Measurements from ENCODE around the gene RBMS1. TPM values are rescaled to one million over a fixed set of nuclear protein-coding genes. Genes with fewer than 3 reads are reported as not detected.
A peak's percentile ranks its signal among the peaks of the same experiment; 100 is the strongest.

Gene RBMS1
- total and polyA plus RNA-seq, 2 of the 4 experiments (the other 2 are of a cell fraction) = 43.5 to 64.9 TPM

DNA sequence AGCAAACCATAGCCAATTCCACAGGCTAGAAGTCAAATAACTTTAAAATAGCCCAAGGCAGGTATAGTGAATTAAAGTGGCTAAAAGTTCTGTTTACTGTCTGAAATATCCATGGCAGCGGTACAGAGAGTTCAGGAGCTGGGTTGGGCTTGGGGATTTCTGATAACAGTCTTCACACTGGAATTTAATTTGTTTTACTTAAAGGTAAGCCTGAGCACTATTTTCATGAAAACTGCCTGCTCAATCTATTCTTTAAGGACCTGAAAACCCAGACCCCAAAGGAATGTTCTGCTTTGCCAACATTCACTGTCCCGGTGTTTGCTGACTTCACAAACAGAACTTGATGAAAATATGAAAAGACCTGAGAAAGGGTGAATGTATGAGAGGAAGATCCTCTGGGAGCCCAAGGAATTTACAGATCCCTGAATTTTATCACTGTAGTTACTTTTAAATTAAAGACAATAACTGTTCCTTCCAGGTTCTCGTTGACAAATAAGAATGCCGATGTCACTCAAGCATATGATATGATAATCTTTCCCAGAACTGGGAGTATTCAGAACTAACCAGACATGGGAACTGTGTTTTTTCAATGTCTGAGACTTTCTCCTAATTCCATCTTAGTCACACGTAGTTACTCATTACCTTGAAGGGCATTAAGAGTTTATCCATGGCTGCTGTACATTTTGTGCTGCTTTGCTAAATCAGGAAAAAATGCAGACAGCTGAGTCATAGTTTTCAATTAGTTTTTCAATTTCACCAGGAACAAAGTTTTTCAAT lies 265.3 kb downstream of the RBMS1 start:
- 0% methylated on average over 1 of the region's 5 CpGs; no CpG with 5 or more reads in 1 of the 2 experiments for WGBS, 2 experiments (ENCODE audit: extremely low coverage in 2 of 2, insufficient read length in 1 of 2)
- Histone ChIP-seq H3K9ac (ENCODE audit: low read depth, low read length) (no peak overlapping the region), H2AK9ac (replicated peaks; ENCODE audit: low read depth, low read length, poor library complexity) (no peak overlapping the region), H2BK120ac (ENCODE audit: low read depth, low read length) (peak overlapping the region; percentile 61; the same call in 1 of the 2 replicates), H3K4me1 (ENCODE audit: control insufficient read depth, insufficient read depth, low read length) (peaks cover 22% of the 10 kb centered on the region), H2AK5ac (ENCODE audit: low read depth, low read length) (peak overlapping the region; percentile 48; the same call in 1 of the 2 replicates), H3K23ac (ENCODE audit: low read depth, low read length) (no peak overlapping the region), H3K4me3 (ENCODE audit: insufficient read depth, low read depth, low read length) (no peak overlapping the region), H3K56ac (ENCODE audit: extremely low read depth, insufficient read depth, low read length) (0 out of 2 replicates have a peak overlapping the region, but pooled peaks have one; percentile 6), H2AFZ (replicated peaks; ENCODE audit: low read length, poor library complexity) (no peak overlapping the region), H4K5ac (ENCODE audit: low read depth, low read length) (peak overlapping the region; percentile 26; the same call in 1 of the 2 replicates), H3K14ac (replicated peaks; ENCODE audit: low read depth, low read length) (peak overlapping the region; percentile 41), H4K91ac (ENCODE audit: insufficient read depth, low read depth, low read length) (peak overlapping the region; percentile 56), H2BK20ac (ENCODE audit: low read depth, low read length) (peak overlapping the region; percentile 55), H3K4me2 (ENCODE audit: low read depth, low read length) (no peak overlapping the region; the same call in 1 of the 2 replicates), H3K4ac (ENCODE audit: low read depth, low read length) (peak overlapping the region; percentile 19; the same call in 1 of the 2 replicates), H3K9me1 (ENCODE audit: insufficient read depth, low read length) (peaks cover 22% of the 10 kb centered on the region), H3K79me1 (ENCODE audit: low read depth in 1 of 2, low read length in 2 of 2) (peaks cover 0 to 6% of the 10 kb centered on the region in 2 experiments; a peak in 1 of 4 replicates), H3K9me3 (ENCODE audit: control insufficient read depth, insufficient read depth, low read length) (no peaks in the 10 kb centered on the region), H2BK5ac (ENCODE audit: low read depth, low read length, poor library complexity, severe bottlenecking) (peak overlapping the region; percentile 79), H4K8ac (ENCODE audit: low read depth in 2 of 2, low read length in 2 of 2) (peak overlapping the region; percentile 27 to 36; a peak in 3 of 4 replicates), H2BK15ac (ENCODE audit: low read depth, low read length) (peak overlapping the region; percentile 64), H3K18ac (ENCODE audit: low read depth, low read length) (peak overlapping the region; percentile 39; the same call in 1 of the 2 replicates), H4K20me1 (ENCODE audit: insufficient read depth, low read length) (no peaks in the 10 kb centered on the region), H3K27ac (ENCODE audit: insufficient read depth, low read length) (no peak overlapping the region), H3K36me3 (ENCODE audit: control insufficient read depth, insufficient read depth, low read length) (no peaks in the 10 kb centered on the region), H3K27me3 (ENCODE audit: control insufficient read depth, insufficient read depth, low read length) (no peaks in the 10 kb centered on the region)
- no peak for TF ChIP-seq SMC3 (IDR thresholded peaks at IDR 0.05; ENCODE audit: low read depth, low read length)
- TF ChIP-seq MAFK (IDR thresholded peaks at IDR 0.05; ENCODE audit: low read depth, low read length) = peak; percentile 81
- TF ChIP-seq BHLHE40 (IDR thresholded peaks at IDR 0.05; ENCODE audit: low read depth, low read length) = peak; percentile 29; the same call in 1 of the 2 replicates
- TF ChIP-seq CHD1 (IDR thresholded peaks at IDR 0.05; ENCODE audit: low read depth, low read length) = no peak
- TF ChIP-seq, protein P1, sequence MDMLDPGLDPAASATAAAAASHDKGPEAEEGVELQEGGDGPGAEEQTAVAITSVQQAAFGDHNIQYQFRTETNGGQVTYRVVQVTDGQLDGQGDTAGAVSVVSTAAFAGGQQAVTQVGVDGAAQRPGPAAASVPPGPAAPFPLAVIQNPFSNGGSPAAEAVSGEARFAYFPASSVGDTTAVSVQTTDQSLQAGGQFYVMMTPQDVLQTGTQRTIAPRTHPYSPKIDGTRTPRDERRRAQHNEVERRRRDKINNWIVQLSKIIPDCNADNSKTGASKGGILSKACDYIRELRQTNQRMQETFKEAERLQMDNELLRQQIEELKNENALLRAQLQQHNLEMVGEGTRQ (IDR thresholded peaks at IDR 0.05; ENCODE audit: low read depth, low read length) = no peak
- no peak for TF ChIP-seq POLR2A (IDR thresholded peaks at IDR 0.05; ENCODE audit: low read depth, low read length)
- TF ChIP-seq NFE2L2 (IDR thresholded peaks at IDR 0.05; ENCODE audit: low read depth, low read length) = peak; percentile 77
- no peak for TF ChIP-seq MAZ (IDR thresholded peaks at IDR 0.05; ENCODE audit: borderline replicate concordance, low read depth, low read length)
- TF ChIP-seq FOS (IDR thresholded peaks at IDR 0.05; ENCODE audit: low read depth, low read length) = peak; percentile 89
- TF ChIP-seq RAD21 (IDR thresholded peaks at IDR 0.05; ENCODE audit: low read length) = no peak
- no peak for TF ChIP-seq CEBPB (IDR thresholded peaks at IDR 0.05; ENCODE audit: low read depth, low read length)
- ATAC-seq (ENCODE audit: low read depth) (peak; percentile 30; the same call in 1 of the 2 replicates), DNase-seq (peak; percentile 87)
- POLR2A ChIA-PET (ENCODE audit: unreplicated experiment) = no interaction called here
- BruUV-seq (replicated peaks) = no TSS peak
- dilution Hi-C loops (cut with HindIII; ENCODE audit: low sequenced_read_pairs, unreplicated experiment) (no loop called here), intact Hi-C loops (cut with micrococcal nuclease) (no loop called here), in situ Hi-C loops (cut with MboI; ENCODE audit: low sequenced_read_pairs) (no loop called here)
- CTCF ChIA-PET = no interaction called here

Measured in IMR-90 (cell line).